PC-9 (cell line): ENCODE data around the gene MYOM3. TPM values are rescaled to one million over a fixed set of nuclear protein-coding genes. Genes with fewer than 3 reads are reported as not detected.

Source experiments
- BruUV-seq: library from RNA; stranded (reverse); fragments of 400-500 nt; replicated peaks from 2 replicates; lab custom pipeline; 2021; lab: Mats Ljungman, UMichigan
- CTCF ChIA-PET: fragments of 300-600 bp; sonication (Branson Sonifier 250); formaldehyde crosslinking; loops from one replicate; lab custom pipeline; 2022; ENCODE audit warnings: antibody characterized with exemption; lab: Charles Lee
- POLR2A ChIA-PET: fragments of 300-600 bp; sonication (Branson Sonifier 250); formaldehyde crosslinking; loops from one replicate; lab custom pipeline; 2022; ENCODE audit warnings: antibody characterized with exemption; ENCODE audit not compliant: unreplicated experiment; lab: Charles Lee
- DNase-seq, 2 experiments: peaks; one replicate each; pipeline versions ENCODE4 v3.0.0 to v3.0.0-alpha.2; 2015 to 2022; ENCODE audit warnings: mixed read lengths in 1 of 2
- H2AFZ ChIP-seq: fragments of 200-600 bp; sonication (generic); 2 replicates; pipeline ENCODE4 v1.8.1; 2017; ENCODE audit warnings: antibody characterized with exemption
- H3F3A ChIP-seq: fragments of 200-600 bp; sonication (generic); 2 replicates; pipeline ENCODE4 v1.8.1; 2017; ENCODE audit warnings: antibody characterized with exemption, mild to moderate bottlenecking, low read depth; ENCODE audit not compliant: insufficient read depth
- H3K27ac ChIP-seq: fragments of 200-600 bp; sonication (generic); 2 replicates; pipeline ENCODE4 v1.6.1; 2016; ENCODE audit warnings: mixed run types
- H3K27me3 ChIP-seq: fragments of 200-600 bp; sonication (generic); 2 replicates; pipeline ENCODE4 v1.6.1; 2016; ENCODE audit warnings: low read depth, mixed run types; ENCODE audit not compliant: insufficient read depth
- H3K36me3 ChIP-seq: fragments of 200-600 bp; sonication (generic); 2 replicates; pipeline ENCODE4 v1.6.1; 2016; ENCODE audit warnings: low read depth, mixed run types
- H3K4me1 ChIP-seq: fragments of 200-600 bp; sonication (generic); replicated peaks from 2 replicates; pipeline ENCODE4 v1.6.1; 2016; ENCODE audit warnings: mixed run types; ENCODE audit not compliant: insufficient read depth
- H3K4me2 ChIP-seq: fragments of 200-600 bp; sonication (generic); 2 replicates; pipeline ENCODE4 v1.6.1; 2017; ENCODE audit warnings: mixed run types
- H3K4me3 ChIP-seq: fragments of 200-600 bp; sonication (generic); 2 replicates; pipeline ENCODE4 v1.6.1; 2016; ENCODE audit warnings: mixed run types
- H3K79me2 ChIP-seq: fragments of 200-600 bp; sonication (generic); 2 replicates; pipeline ENCODE4 v1.6.1; 2017; ENCODE audit warnings: low read depth, mixed run types
- H3K9me2 ChIP-seq: fragments of 200-600 bp; sonication (generic); 2 replicates; pipeline ENCODE4 v1.8.1; 2017; ENCODE audit warnings: mild to moderate bottlenecking; ENCODE audit not compliant: insufficient read depth
- H3K9me3 ChIP-seq: fragments of 200-600 bp; sonication (generic); 2 replicates; pipeline ENCODE4 v1.8.1; 2016; ENCODE audit warnings: low read depth; ENCODE audit not compliant: insufficient read depth
- H4K20me1 ChIP-seq: fragments of 200-600 bp; sonication (generic); 2 replicates; pipeline ENCODE4 v1.8.1; 2017; ENCODE audit not compliant: insufficient read depth
- CTCF ChIP-seq: fragments of 200-600 bp; sonication (generic); conservative IDR thresholded peaks from 2 replicates; pipeline ENCODE4 v1.6.1; 2017; ENCODE audit warnings: mixed run types, antibody characterized with exemption, mild to moderate bottlenecking, moderate library complexity
- EZH2 ChIP-seq: fragments of 200-600 bp; sonication (generic); IDR thresholded peaks from 2 replicates; pipeline ENCODE4 v1.8.0; 2017; ENCODE audit warnings: antibody characterized with exemption, low read depth
- intact Hi-C: fragments of 100-400 bp; cut with micrococcal nuclease; formaldehyde crosslinking; loops from one replicate; pipeline ENCODE4 v1.10.0; 2022; ENCODE audit not compliant: unreplicated experiment
- total RNA-seq: library from RNA; stranded (reverse); gene quantifications from 2 replicates; pipeline ENCODE4 v1.2.3, GENCODE V29; 2021

MYOM3 gene
- total RNA-seq, 1 experiment from 2014 or later, result 11.9 TPM

GRCh38 chr1:24058671-24059455, 53.1 kb downstream of the MYOM3 start:
- H3K9me3 ChIP-seq, result no peaks in the 10 kb centered on the region
- no peaks in the 10 kb centered on the region for H4K20me1 ChIP-seq
- no peaks in the 10 kb centered on the region for H3K36me3 ChIP-seq
- H3K4me3 ChIP-seq, result no peak overlapping the region
- no peak overlapping the region for H2AFZ ChIP-seq
- ChIA-PET POLR2A (no interaction called here), CTCF (no interaction called here)
- H3K4me2 ChIP-seq, result no peak overlapping the region
- no peak for TF ChIP-seq CTCF
- TF ChIP-seq EZH2, result no peak
- H3K79me2 ChIP-seq, result no peaks in the 10 kb centered on the region
- intact Hi-C loops, result no loop called here
- no peak overlapping the region for H3K27ac ChIP-seq
- no peak for DNase-seq
- no peaks in the 10 kb centered on the region for H3K4me1 ChIP-seq
- no TSS peak for BruUV-seq
- H3F3A ChIP-seq, result no peaks in the 10 kb centered on the region
- H3K9me2 ChIP-seq, result no peaks in the 10 kb centered on the region
- H3K27me3 ChIP-seq, result no peaks in the 10 kb centered on the region

- Histone ChIP-seq H3K4me3 (no peak overlapping the region), H3K4me1 (peaks cover 2% of the 10 kb centered on the region; the same call in 1 of the 2 replicates), H3F3A (no peaks in the 10 kb centered on the region; the same call in 1 of the 2 replicates), H3K9me3 (no peaks in the 10 kb centered on the region), H2AFZ (no peak overlapping the region), H3K4me2 (no peak overlapping the region), H3K79me2 (no peaks in the 10 kb centered on the region), H3K9me2 (no peaks in the 10 kb centered on the region), H4K20me1 (no peaks in the 10 kb centered on the region), H3K36me3 (no peaks in the 10 kb centered on the region), H3K27ac (no peak overlapping the region), H3K27me3 (no peaks in the 10 kb centered on the region)
- no TSS peak for BruUV-seq
- CTCF ChIA-PET, result no interaction called here
- DNase-seq, result no peak
- TF ChIP-seq EZH2 (no peak), CTCF (no peak)
- intact Hi-C loops, result no loop called here
- POLR2A ChIA-PET, result no interaction called here
Measured at GRCh38 chr1:24057171-24057570, 54.8 kb downstream of the MYOM3 start.

GRCh38 chr1:24055681-24056080, 56.3 kb downstream of the MYOM3 start:
- POLR2A ChIA-PET, result interaction anchor here (0.6 kb wide), 1 partner anchor 75 kb away, joined by 4 read pairs; no protein-coding TSS in a partner anchor
- CTCF ChIA-PET, result no interaction called here
- no peak overlapping the region for H3K27ac ChIP-seq
- no peak for TF ChIP-seq EZH2
- no peak for TF ChIP-seq CTCF
- no peaks in the 10 kb centered on the region for H3K9me2 ChIP-seq
- peaks cover 16% of the 10 kb centered on the region for H3K4me1 ChIP-seq
- DNase-seq, result no peak
- H3K27me3 ChIP-seq, result no peaks in the 10 kb centered on the region
- BruUV-seq, result no TSS peak
- H3K9me3 ChIP-seq, result no peaks in the 10 kb centered on the region
- H3F3A ChIP-seq, result peaks cover 8% of the 10 kb centered on the region; the same call in 1 of the 2 replicates
- H2AFZ ChIP-seq, result no peak overlapping the region
- no peaks in the 10 kb centered on the region for H4K20me1 ChIP-seq
- H3K79me2 ChIP-seq, result no peaks in the 10 kb centered on the region
- no peak overlapping the region for H3K4me2 ChIP-seq
- no peak overlapping the region for H3K4me3 ChIP-seq
- no peaks in the 10 kb centered on the region for H3K36me3 ChIP-seq
- intact Hi-C loops, result no loop called here
